GM12872 (cell line): ENCODE measurements around the gene ORM1.

Source experiments
- TF ChIP-seq, protein P1 (sequence below): IDR thresholded peaks from 3 replicates; pipeline ENCODE4 v1.5.1; 2011; ENCODE audit warnings: low read depth, mild to moderate bottlenecking, low read length, moderate library complexity; ENCODE audit not compliant: insufficient read depth

Gene ORM1

DNA sequence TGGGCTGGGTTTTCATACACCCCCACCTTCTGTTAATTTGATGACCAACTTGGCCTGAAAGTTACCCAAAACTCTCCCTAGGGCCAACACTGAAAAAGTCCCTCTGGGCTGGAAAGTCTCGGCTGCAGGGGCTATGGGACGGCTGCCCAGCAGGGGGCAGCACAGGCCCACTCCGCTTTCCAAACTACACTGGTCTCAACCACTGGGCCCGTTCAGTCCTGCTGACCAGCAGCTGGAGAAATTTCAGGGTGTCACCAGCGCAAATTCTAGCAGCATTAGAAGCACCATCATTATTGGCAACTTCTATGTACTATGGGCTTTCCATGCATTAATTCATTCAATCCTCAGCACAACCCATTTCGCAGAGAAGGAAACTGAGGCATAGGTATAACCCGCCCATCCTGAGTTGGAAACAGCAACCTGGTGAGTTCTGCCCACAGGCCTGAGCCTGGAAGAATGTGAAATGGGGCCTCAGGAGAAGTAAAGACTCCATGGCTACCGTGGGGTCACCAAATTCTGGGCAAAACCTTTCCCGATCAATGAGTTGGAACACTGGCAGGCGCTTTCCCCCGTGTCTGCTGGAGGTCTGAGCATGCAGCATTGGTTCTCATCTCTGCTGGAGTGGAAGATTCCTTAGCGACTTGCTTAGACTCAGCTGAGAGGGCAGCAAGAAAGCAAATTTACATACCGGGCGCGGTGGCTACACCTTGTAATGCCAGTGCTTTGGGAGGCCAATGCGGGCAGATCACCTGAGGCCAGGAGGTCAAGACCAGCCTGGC is 16.4 kb downstream of the ORM1 start:
- TF ChIP-seq, protein P1, sequence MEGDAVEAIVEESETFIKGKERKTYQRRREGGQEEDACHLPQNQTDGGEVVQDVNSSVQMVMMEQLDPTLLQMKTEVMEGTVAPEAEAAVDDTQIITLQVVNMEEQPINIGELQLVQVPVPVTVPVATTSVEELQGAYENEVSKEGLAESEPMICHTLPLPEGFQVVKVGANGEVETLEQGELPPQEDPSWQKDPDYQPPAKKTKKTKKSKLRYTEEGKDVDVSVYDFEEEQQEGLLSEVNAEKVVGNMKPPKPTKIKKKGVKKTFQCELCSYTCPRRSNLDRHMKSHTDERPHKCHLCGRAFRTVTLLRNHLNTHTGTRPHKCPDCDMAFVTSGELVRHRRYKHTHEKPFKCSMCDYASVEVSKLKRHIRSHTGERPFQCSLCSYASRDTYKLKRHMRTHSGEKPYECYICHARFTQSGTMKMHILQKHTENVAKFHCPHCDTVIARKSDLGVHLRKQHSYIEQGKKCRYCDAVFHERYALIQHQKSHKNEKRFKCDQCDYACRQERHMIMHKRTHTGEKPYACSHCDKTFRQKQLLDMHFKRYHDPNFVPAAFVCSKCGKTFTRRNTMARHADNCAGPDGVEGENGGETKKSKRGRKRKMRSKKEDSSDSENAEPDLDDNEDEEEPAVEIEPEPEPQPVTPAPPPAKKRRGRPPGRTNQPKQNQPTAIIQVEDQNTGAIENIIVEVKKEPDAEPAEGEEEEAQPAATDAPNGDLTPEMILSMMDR = peak; percentile 93

DNA sequence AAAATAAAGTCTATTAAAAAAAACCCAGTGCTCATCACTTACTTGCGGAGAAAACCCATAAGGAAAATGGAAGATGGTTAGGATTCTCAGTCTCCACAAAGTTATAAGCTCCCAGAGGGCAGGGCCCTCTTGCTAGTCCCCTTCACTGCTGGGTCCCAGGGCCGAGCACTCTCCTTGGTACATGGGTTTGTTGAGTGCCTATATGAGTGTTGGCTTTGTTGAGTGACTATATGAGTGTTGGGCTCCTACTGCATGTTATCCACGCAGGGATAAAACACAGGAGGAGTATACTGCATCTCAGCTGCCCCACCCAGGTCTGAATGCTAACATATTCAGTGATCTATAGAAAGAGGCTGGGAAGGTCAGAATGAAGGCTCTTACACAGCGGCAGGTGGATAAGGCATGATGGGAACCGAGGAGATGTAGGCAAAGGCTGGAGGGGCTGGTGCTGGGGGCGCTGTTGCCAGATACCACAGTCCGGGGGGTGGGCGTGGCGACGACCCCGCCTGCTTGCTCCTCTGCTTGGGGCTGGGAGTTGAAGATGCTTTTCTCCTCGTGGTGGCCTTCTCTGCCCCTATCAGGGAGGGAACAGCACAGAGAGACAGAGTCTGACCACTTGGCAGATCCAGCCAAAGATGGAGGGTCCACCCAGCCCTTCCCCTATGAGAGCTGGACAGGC is 18.4 kb downstream of the ORM1 start:
- TF ChIP-seq, protein P1 = no peak

DNA sequence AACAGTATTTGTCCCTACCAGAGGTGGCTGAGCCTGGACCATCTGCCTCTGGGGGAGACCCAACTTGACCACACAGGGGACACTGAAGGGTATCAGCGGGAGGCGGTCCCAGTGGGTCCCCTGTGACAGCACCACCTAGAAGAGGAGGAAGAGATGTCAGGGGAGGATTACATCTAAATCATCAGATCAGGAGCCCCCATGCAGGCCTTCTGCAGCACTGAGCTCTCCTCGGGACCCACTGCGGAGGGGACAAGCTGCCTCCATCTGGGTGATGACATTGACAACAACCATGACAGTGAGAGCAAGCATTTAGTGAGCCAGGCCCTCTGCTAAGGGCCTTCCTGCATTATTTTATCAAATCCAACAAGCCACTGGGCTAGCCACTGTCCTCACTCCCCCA is 19.1 kb downstream of the ORM1 start:
- TF ChIP-seq, protein P1 = no peak

DNA sequence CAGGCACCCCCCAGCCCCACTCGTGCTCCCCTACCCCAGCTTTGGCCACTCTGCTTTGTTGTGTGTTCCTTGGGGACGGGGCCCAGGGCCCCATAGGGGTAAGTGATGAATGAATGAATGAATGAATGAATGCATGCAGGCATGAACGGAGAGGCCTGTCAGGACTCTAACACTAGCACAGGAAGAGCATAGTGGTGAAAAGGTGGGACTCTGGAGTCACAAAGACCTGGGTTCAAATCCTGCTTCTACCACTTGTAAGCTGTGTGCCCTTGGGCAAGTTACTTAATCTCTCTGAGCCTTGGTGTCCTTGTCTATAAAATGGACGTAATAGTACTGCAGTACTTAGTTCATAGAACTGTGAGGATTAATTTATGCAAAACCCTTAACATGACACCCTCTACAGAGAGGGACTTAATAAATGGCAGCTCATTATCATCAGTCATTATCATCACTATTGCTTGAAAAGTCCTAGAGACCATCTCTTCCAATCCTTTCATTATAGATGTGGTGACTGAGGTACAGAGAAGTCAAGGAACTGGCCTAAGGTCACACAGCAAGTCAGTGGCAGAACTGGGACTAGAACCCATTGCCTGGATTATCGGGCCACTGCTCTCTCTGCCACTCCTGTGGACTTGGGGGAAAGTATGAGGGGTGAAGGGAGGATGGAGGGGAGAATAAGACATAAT is 20.0 kb downstream of the ORM1 start:
- TF ChIP-seq, protein P1 = no peak

DNA sequence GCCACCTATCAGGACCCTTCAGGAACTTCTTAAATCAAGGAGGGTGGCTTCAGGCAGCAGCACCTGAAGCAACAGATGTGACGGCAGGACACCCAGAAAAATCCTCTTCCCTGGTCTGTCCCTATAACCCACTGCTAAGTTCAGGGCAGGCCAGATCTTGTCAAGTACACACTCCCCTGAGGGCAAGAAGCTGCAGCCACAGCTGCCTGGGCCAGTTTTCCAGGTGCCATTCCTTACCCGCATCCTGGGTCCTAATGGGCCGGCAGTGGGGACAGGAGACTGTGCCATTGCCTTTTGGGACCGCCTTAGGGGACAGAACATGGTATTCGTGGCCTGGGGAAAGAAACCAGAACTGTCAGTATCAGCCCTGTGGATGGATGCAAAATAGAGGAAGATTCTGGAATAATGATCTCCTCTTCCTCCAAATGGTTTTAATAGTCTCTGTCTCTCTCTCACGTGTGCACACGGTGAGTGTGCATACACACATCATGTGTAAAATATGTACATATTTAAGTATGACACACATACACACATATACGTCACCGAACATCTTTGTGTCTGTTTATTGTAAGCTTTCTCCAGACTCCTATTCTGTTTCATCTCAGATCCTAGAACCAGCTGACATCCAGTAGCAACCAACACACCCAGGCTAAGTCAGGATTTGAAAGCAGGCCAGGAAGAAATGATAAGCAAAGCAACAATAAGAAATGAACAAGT is 20.7 kb downstream of the ORM1 start:
- TF ChIP-seq, protein P1 = no peak

DNA sequence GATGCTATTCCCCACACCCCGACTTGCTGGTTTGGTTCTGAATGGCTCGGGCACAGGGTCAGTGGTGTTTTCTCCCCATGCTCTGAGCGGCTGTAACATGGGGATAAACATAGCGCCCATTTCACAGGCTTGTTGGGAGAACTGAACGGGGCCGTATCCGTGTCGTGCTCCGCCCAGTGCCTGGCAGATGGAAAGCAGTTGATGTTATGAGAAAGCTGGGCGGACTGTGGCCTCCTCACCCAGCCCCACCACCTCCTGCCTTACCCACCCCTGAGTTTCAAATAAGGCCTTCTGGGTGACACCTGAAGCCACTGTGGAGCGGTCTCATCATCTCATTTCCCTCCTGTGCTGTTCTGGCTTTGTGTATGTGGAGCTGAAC is 21.3 kb downstream of the ORM1 start:
- TF ChIP-seq, protein P1 = no peak

DNA sequence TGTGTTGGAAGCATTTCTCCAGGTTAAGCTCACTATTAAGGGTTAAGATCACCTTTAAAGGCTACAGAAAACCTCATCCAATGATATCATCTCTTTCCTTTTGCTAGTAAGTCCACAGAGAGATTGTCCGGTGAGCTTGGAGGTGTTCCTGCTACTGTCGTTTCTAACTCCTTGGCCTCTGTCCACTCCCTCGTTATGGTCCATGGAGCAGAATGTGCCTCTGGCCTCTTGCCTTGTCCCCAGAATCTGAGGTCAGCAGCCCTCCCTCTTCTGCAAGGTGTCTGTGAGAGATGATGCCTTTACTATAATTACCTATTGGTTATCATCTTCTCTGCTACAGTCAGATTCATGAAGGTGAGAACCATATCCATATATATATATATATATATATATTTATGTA is 21.8 kb downstream of the ORM1 start:
- TF ChIP-seq, protein P1 = no peak
